A549 (cell line): ENCODE results near the gene MYO19.

Source experiments
- CBX8 ChIP-seq: fragments of 200-600 bp; sonication (generic); IDR thresholded peaks from 2 replicates; pipeline ENCODE4 v1.6.1; 2016
- CHD2 ChIP-seq: fragments of 150-350 bp; IDR thresholded peaks from 2 replicates; pipeline ENCODE4 v1.6.1; 2014; ENCODE audit warnings: low read length; ENCODE audit not compliant: partially characterized antibody
- CHD4 ChIP-seq: fragments of 200-600 bp; sonication (generic); IDR thresholded peaks from 2 replicates; pipeline ENCODE4 v1.6.1; 2016; ENCODE audit warnings: antibody characterized with exemption, mild to moderate bottlenecking, borderline replicate concordance
- EHMT2 ChIP-seq: fragments of 200-600 bp; sonication (generic); IDR thresholded peaks from 2 replicates; pipeline ENCODE4 v1.6.1; 2016; ENCODE audit warnings: antibody characterized with exemption, low read depth, mild to moderate bottlenecking, moderate library complexity
- EP300 ChIP-seq, 2 experiments: fragments of >200 bp; sonication (Bioruptor Twin); formaldehyde crosslinking; IDR thresholded peaks; 2 replicates in 1 of 2; 3 replicates in 1 of 2; pipeline ENCODE4 v1.6.1; 2016 to 2017
- MAZ ChIP-seq: fragments of 150-350 bp; IDR thresholded peaks from 2 replicates; pipeline ENCODE4 v1.6.1; 2014; ENCODE audit warnings: antibody characterized with exemption, low read depth, low read length, borderline replicate concordance
- NR3C1 ChIP-seq: fragments of >200 bp; sonication (Bioruptor Twin); formaldehyde crosslinking; IDR thresholded peaks from 3 replicates; pipeline ENCODE4 v1.6.1; 2017
- POLR2A ChIP-seq: IDR thresholded peaks from 2 replicates; pipeline ENCODE4 v1.6.1; 2012; ENCODE audit warnings: mild to moderate bottlenecking, low read length
- RCOR1 ChIP-seq: fragments of 150-350 bp; IDR thresholded peaks from 2 replicates; pipeline ENCODE4 v1.6.1; 2014; ENCODE audit warnings: antibody characterized with exemption, low read length, low read depth
- RFX5 ChIP-seq: fragments of 450-650 bp; IDR thresholded peaks from 2 replicates; pipeline ENCODE4 v1.7.1; 2014; ENCODE audit warnings: antibody characterized with exemption, mild to moderate bottlenecking, moderate library complexity
- TF ChIP-seq, protein P1 (sequence below): fragments of >200 bp; sonication (Bioruptor Twin); formaldehyde crosslinking; IDR thresholded peaks from 3 replicates; pipeline ENCODE4 v1.5.1; 2016
- TF ChIP-seq, protein P2 (sequence below): fragments of 450-650 bp; IDR thresholded peaks from 2 replicates; pipeline ENCODE4 v1.6.1; 2014; ENCODE audit warnings: antibody characterized with exemption
- TF ChIP-seq, protein P3 (sequence below): IDR thresholded peaks from 2 replicates; pipeline ENCODE4 v1.6.1; 2012
- TF ChIP-seq, protein P4 (sequence below): fragments of 150-350 bp; IDR thresholded peaks from 2 replicates; pipeline ENCODE4 v1.6.1; 2014; ENCODE audit warnings: low read depth, mild to moderate bottlenecking, low read length

DNA sequence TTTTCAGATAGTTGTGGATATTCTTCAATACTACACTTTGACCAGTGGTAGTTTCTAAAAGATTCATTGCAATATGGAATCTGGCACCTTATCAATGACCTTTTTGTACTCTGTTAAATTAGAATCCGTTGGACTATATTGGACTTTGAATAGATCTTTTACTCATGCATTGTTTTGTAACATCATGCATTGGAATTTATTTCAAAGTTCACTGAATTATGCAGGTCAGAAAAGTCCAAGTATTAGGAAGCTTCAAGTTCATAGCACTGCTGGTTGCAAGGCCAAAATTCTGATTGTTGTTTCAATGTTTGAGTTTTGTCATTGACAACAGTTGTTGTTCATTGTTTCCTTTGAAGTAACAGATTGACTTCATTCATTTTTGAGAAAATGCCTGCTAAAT is 49.1 kb upstream of the MYO19 start:
- TF ChIP-seq, protein P1, sequence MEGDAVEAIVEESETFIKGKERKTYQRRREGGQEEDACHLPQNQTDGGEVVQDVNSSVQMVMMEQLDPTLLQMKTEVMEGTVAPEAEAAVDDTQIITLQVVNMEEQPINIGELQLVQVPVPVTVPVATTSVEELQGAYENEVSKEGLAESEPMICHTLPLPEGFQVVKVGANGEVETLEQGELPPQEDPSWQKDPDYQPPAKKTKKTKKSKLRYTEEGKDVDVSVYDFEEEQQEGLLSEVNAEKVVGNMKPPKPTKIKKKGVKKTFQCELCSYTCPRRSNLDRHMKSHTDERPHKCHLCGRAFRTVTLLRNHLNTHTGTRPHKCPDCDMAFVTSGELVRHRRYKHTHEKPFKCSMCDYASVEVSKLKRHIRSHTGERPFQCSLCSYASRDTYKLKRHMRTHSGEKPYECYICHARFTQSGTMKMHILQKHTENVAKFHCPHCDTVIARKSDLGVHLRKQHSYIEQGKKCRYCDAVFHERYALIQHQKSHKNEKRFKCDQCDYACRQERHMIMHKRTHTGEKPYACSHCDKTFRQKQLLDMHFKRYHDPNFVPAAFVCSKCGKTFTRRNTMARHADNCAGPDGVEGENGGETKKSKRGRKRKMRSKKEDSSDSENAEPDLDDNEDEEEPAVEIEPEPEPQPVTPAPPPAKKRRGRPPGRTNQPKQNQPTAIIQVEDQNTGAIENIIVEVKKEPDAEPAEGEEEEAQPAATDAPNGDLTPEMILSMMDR = no peak
- TF ChIP-seq CHD2 (no peak), NR3C1 (no peak), CBX8 (no peak), CHD4 (no peak), EHMT2 (no peak), POLR2A (no peak), RFX5 (no peak), RCOR1 (no peak), MAZ (no peak), EP300 (IDR thresholded peaks at IDR 0.05) (no peak)
- TF ChIP-seq, protein P2, sequence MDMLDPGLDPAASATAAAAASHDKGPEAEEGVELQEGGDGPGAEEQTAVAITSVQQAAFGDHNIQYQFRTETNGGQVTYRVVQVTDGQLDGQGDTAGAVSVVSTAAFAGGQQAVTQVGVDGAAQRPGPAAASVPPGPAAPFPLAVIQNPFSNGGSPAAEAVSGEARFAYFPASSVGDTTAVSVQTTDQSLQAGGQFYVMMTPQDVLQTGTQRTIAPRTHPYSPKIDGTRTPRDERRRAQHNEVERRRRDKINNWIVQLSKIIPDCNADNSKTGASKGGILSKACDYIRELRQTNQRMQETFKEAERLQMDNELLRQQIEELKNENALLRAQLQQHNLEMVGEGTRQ = no peak
- TF ChIP-seq, protein P3, sequence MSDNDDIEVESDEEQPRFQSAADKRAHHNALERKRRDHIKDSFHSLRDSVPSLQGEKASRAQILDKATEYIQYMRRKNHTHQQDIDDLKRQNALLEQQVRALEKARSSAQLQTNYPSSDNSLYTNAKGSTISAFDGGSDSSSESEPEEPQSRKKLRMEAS = no peak
- TF ChIP-seq, protein P4, sequence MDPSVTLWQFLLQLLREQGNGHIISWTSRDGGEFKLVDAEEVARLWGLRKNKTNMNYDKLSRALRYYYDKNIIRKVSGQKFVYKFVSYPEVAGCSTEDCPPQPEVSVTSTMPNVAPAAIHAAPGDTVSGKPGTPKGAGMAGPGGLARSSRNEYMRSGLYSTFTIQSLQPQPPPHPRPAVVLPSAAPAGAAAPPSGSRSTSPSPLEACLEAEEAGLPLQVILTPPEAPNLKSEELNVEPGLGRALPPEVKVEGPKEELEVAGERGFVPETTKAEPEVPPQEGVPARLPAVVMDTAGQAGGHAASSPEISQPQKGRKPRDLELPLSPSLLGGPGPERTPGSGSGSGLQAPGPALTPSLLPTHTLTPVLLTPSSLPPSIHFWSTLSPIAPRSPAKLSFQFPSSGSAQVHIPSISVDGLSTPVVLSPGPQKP = no peak
